NCI-H345 treated with DMSO at 0.1 percent for 48 hours (cell line): ENCODE results near the gene RASA3.
"Not testable (repeated sequence)": the region's sequence is repeated elsewhere in the genome, so short reads cannot be mapped to it uniquely, and the experiment has no call there.

Experiments
- DNase-seq: peaks from one replicate; lab custom pipeline; 2025; ENCODE audit not compliant: unreplicated experiment; lab: John Stamatoyannopoulos, UW

The RASA3 gene, protein sequence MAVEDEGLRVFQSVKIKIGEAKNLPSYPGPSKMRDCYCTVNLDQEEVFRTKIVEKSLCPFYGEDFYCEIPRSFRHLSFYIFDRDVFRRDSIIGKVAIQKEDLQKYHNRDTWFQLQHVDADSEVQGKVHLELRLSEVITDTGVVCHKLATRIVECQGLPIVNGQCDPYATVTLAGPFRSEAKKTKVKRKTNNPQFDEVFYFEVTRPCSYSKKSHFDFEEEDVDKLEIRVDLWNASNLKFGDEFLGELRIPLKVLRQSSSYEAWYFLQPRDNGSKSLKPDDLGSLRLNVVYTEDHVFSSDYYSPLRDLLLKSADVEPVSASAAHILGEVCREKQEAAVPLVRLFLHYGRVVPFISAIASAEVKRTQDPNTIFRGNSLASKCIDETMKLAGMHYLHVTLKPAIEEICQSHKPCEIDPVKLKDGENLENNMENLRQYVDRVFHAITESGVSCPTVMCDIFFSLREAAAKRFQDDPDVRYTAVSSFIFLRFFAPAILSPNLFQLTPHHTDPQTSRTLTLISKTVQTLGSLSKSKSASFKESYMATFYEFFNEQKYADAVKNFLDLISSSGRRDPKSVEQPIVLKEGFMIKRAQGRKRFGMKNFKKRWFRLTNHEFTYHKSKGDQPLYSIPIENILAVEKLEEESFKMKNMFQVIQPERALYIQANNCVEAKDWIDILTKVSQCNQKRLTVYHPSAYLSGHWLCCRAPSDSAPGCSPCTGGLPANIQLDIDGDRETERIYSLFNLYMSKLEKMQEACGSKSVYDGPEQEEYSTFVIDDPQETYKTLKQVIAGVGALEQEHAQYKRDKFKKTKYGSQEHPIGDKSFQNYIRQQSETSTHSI

DNA sequence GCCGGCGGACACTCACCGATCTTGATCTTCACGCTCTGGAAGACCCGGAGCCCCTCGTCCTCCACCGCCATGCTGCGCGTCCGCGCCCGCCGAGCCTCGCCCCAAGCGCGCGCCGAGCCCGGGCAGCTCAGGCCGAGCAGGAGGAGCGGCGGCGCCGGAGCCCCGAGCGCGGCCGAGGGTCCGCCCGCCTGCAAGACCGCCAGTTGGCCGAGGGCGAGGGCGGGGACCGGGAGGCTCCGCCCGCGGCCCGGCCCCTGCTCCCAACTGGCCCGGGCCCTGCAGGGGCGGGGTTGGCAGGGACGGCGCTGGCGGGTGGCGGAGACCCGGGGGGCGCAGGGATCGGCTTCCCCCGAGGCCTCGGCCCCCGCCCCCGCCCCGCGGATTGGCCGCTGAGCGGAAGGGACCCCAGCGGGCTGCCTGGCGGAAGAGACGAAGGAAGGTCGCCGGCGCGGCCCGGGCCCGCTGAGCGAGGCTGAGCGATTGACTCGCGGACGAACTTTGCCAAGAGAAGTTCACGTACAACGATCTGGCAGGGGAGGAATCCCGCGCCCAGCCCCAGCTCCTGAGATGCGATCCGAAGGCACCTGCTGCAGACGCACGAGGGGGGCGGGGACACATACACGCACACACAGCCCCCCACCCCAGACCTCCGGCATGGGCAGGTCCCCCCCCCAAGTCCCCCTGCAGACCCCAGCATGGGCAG is at the start of gene RASA3:
Gene RASA3 (minus strand): TSS at position 205 of the 703 bp plus-strand sequence. CDS start 134 bp downstream, at position 71.
- peak; percentile 52 for DNase-seq

DNA sequence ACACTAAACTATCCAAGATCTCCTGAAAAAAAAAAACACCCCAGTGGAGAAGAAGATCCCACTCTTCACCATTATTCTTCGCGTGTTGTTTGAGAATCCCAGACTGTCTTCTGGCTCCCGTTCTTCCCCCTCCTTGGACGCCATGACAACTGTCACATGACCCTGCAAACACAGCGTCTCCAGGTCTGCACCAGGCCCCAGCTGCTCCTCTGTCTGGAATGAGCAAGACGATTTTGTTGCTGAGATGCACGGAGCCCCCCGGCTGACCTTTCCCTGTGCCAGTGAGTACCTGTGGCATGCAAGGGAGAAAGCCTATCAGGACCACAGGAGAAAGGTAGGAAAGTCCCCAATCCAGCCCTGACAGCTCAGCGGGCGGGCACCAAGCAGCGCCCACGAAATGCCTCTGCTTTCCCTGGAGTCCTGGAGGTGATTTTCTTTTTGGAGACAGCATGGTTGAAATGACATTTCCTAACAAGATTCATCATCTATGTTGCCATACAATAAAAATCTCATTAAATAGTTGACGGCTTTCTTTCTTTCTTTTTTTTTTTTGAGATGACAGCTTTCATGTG is 46.8 kb upstream of the RASA3 start, which contains the start of gene CFAP97D2:
Gene CFAP97D2 (plus strand): TSS at position 171 of the 572 bp plus-strand sequence. CDS start 74 bp downstream, at position 245.
- DNase-seq = no peak

DNA sequence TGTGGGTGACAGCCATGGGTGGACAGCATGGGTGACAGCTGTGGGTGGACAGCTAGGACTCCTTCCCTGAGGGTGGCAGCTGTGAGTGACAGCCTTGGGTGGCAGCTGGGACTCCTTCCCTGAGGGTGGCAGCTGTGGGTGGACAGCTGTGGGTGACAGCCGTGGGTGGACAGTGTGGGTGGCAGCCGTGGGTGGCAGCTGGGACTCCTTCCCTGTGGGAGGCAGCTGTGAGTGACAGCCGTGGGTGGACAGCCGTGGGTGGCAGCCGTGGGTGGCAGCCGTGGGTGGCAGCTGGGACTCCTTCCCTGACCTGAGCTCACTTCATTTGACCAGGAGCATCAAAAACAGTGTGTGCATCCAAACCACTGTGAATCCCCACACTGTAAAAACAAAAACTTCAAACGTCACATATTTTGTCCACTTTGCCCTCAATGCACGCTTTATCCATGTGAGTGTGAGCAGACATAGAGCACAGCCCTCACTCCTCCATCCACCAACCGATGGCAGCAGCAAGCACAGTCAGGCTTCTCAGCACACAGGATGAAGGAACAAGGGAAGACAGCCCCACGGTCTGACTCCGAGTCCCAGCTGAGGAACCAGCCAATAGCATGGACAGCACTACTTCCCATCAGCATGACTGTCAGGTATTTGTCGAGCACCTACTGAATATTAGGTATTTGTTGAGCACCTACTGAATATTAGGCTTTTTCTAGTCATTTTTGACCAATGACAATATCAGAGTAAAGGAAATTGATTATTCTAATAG is 45.0 kb upstream of the RASA3 start:
- no peak for DNase-seq

DNA sequence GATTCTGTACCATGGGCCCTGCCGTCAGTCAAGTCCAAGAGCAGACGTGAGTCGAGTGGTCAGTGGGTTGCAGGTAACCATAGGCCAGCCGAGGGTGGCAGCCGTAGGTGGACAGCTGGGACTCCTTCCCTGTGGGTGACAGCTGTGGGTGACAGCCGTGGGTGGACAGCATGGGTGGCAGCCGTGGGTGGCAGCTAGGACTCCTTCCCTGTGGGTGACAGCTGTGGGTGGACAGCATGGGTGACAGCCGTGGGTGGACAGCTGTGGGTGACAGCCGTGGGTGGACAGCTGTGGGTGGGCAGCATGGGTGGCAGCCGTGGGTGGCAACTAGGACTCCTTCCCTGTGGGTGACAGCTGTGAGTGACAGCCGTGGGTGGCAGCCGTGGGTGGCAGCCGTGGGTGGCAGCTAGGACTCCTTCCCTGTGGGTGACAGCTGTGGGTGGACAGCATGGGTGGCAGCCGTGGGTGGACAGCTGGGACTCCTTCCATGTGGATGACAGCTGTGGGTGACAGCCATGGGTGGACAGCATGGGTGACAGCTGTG is 44.0 kb upstream of the RASA3 start:
- DNase-seq = not testable (repeated sequence)

DNA sequence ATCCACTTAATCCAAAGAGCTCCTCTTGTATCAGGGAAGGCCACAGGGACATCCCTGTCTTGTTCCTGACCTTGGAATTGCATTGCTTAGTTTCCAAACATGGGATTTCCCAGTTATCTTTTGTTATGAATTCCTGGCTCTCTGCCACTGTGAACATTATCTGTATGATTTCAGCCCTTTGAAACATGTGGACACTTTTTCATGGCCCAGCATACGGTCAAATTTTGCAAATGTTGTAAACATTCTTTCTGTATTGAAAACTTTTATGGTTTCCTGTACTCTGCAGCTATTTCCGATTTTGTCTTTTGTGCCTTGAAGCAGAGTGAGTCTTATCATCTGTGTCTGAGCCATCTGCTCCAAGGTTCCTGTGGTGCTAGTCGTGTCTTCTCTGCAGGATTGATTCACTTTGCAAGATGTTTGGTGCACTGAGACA is 42.1 kb upstream of the RASA3 start:
- no peak for DNase-seq

DNA sequence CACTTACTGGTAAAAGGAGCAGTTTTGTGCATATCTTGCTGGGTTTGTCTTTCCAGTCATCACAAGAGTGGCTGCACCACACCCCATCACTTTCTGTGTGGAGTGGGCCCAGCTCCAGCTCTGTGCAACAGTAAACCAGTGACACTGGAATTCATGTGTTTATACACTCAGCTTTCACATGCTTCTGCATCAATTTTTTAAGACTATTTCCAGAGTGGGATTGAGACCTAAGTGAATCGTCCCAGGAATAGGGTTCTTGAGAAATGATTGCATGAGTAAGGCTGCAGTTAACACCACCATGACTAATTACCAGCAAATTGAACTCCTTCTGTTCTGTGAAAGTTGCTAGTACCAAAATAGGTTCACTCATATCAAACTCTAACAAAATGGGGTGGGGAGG is 41.3 kb upstream of the RASA3 start:
- no peak for DNase-seq

DNA sequence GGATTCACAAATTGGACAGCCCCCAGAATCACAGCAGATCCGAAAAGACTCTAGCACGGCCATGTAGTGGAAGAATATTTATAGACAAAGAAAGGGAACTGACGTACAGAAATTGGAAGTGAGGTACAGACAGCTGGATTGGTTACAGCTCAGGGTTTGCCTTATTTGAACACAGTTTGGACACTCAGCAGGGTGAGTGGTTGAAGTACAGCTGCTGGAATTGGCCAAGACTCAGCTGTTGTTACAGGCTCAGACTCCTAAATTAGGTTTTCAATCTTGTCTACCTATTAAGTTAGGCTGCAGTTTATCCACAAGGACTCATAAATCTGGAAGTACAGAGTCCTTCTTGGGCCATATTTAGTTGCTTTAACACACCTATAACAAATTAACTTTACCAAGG is 40.8 kb upstream of the RASA3 start:
- DNase-seq = no peak

DNA sequence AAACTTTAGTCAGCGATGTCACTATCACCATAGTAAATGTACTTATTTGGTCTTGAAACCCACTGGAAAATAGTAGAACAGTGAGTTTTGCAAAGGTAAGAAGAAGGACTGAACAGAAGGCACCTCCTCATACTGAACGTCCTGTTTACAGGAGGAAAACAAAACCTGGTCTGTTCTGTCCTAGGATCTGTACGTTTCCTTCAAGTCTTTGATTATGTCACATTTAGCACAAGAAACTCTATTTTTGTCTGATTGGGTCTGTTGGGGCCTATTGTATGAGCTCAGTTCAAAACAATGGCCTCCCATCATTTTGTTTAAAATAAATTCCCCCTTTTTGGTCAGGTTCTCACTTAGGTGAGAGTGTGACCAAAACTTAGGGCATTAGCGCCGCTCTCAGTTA is 35.5 kb upstream of the RASA3 start:
- no peak for DNase-seq

DNA sequence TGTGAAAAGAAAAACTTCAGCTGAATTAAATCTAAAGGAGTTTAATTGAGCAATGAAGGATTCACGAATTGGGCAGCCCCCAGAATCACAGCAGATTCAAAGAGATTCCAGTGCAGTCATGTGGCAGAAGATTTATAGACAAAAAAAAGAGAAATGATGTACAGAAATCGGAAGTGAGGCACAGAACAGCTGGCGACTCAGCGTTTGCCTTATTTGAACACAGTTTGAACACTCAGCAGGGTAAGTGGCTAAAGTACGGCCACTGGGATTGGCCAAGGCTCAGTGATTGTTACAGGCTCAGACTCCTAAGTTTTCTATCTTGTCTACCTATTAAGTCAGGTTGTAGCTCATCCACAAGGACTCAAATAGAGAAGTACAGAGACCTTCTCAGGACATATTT is 35.0 kb upstream of the RASA3 start:
- DNase-seq = no peak

DNA sequence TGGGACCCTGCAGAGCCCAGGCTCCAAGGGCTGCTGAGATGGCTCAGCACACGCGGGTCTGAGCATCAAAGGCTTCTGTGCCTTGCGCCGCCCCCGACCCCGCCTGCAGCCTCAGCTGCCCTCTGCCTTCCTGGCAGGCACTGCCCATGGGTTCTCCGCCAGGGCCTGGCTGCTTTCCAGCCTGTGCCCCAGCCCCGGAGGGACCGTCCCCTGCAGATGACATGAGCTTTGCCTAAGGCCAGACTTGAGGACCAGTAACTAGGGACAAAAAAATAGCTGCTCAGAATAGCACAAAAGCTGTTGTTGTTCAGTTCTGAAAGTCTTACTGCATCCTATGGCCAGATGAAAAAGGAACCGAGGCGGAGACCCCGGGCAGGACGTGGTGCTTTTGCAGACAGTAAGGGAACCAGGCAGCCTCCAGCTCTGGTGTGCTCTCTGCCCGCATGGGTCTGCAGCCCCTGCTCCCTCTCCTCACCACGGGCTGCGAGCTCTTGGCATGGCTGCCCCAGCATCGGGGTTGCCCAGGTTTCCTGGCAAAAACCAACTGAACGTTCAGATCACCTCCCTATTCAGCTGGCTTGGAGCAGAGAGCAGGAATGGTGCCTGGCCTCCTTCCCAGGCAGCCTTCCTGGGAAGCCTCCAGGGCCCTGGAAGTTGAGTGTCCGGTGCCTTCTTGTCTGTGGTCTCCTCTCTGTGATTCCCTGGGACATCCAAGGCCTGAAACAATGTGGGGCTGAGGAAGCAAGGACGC is 34.1 kb upstream of the RASA3 start:
- DNase-seq = no peak

DNA sequence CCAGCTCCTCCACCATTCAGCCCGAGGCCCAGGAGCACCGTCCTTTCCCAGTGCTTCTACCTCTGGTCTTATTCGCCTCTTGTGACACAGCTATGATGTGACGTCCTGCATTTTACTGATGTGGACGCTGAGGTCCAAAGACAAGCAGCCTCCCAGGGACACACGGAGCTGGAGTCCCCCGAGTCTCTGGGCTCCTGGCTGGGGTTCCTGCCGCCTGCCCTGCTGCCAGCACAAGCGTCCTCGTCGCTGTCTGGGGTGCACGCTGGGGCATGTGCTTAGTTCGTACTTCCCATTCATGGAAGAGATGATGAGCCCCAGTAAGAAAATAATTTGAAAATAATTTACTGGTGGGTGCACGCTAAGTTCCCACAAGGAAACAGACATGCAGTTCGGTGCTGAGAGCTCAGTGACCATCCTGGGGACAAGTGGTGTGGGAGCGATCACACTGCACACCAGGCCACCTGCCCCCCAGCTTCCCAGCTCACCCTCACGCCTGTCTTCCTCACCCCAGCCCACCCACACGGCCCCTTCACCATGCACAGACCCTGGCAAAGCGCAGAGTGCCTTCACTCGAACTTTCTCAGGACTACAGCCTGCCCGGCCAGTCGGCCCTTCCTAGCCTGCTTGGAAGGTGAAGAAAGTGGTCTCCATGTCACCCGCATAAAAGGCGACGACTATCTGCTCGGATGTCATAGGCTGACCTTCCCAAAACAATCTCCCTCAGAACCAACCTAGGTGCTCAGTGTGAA is 32.4 kb upstream of the RASA3 start:
- DNase-seq = no peak

DNA sequence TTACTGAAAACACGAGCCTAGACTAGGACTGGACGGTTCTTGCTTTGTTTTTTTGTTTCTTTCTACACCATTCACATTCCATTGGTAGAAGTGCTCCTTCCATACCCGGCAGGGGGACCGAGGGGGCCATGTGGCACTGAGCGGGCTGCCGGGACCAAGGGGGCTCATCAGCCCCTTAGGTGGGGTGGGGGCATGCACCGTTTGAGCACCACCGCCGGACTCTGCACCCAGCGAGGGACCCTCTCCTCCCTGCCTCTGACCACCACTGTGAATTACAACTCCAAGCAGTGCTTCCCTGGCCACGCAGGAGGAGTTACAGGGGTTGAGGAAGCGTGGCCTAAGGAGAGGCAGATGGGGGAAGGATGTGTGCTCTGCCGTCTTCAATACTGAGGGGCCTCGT is 31.6 kb upstream of the RASA3 start:
- DNase-seq = no peak

DNA sequence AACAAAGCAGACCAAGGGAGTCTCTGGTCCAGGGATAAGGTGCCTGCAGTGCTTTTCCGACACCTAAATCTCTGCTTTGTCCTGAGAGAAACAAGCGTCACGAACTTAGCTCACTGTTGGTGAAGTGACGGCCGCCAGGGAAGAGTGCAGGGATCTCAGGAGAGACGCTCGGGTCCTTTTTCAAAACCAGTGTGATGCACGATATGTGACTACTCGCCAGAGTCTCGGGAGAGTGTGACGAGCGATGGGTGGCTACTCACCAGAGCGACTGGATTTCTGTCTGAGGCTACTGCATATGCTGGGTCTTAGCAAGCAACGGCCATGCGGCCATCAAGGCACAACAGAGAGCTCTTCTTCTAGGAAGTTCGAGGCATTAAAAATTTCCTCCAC is 30.1 kb upstream of the RASA3 start:
- DNase-seq = no peak

DNA sequence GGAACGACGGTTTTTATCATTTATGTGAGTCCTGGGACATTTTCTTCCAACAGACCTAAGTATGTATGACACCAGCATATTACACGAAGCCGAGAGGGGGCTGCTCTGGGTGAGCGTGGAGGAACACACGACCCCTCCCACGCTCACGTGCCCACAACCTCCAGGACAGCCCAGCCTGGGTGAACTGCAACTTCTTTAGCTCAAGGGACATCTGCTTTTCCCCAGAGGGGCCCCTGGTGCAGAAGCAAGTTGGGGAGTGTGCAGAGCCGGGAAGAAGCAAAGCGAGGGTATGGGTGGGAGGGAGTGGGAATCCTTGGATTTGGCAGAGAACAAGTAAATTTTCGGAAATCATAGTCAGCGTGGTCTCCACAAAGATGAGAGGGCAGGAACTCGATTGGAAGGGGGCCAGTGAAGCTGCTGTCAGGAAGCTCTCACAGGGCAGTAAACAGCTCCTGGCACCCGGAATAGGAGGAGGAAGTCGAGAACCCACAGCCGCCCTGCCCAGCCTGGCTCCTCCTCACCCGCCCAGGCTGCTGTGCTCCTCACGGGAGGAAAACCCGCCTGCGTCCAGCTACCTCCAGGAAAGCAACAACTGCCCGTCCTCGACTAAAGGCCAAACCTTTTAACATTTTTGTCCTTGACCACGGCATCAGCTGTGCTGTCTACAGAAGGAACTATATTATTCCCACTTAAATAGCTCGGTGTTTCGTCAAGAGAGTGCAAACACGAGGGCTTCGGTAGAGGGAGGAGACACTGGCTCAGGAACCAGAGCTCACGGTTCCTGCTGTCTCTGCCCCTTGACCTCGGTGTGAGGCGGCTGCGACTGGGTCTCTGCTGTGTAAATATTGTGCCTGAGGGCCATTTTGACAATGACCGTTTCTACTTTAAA is 29.5 kb upstream of the RASA3 start:
- DNase-seq = no peak

DNA sequence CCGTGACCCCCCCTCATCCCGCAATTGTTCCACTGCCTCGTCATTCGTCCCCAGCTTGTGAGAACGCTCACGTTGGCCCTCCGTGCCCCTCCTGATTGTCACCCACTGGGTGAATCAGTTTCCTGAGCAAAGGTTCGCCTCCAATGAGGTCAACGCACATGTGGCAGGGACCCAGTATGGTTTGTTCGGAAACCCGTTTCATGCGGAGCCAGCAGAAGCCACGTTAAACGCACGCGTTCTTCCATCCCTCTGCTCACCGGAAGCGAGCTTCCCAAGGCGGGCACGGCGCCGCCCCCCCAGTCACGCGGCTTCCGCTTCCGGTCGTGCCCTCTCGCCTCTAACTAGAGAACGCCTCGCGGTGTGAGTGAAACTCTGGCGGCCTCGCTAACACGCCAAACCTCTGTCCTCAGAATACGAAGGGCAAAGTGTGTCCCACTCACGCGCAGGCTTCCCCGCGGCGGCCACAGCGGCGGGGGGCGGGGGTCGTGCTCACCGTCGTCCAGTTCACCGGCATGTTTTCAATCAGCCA is 28.7 kb upstream of the RASA3 start:
- no peak for DNase-seq

DNA sequence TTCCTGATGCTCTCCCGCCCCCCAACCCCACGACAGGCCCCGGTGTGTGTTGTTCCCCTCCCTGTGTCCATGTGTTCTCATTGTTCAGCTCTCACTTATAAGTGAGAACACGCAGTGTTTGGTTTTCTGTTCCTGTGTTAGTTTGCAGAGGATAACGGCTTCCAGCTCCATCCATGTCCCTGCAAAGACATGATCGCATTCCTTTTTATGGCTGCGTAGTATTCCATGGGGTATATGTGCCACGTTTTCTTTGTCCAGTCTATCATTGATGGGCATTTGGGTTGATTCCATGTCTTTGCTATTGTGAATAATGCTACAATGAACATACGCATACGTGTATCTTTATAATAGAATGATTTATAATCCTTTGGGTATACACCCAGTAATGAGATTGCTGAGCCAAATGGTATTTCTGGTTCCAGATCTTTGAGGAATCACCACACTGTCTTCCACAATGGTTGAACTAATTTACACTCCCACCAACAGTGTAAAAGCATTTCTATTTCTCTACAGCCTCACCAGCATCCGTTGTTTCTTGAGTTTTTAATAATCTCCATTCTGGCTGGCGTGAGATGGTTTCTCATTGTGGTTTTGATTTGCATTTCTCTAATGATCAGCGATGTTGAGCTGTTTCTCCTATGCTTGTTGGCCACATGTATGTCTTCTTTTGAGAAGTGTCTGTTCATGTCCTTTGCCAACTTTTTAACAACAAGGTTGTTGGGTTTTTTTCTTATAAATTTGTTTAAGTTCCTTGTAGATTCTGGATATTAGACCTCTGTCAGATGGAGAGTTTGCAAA is 26.6 kb upstream of the RASA3 start:
- DNase-seq = not testable (repeated sequence)
